Measurements from ENCODE around the gene ASS1.

ASS1 gene

DNA sequence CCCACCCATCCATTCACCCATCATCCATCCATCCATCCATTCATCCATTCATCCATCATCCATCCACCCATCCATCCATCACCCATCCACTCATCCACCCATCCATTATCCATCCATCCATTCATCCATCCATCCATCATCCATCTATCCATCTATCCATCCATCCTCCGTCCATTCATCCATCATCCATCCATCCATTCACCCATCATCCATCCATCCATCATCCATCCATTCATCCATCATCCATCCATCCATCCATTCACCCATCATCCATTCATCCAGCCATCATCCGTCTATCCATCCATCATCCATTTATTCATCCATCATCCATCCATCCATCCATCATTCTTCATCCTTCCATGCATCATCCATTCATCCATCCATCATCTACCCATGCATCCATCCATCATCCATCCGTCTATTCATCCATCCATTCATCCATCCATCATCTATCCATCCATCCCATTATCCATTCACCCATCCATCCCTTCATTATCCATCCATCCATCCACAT is 10.1 kb downstream of the ASS1 start:
- no peak for DNase-seq (ENCODE audit: low read depth)

DNA sequence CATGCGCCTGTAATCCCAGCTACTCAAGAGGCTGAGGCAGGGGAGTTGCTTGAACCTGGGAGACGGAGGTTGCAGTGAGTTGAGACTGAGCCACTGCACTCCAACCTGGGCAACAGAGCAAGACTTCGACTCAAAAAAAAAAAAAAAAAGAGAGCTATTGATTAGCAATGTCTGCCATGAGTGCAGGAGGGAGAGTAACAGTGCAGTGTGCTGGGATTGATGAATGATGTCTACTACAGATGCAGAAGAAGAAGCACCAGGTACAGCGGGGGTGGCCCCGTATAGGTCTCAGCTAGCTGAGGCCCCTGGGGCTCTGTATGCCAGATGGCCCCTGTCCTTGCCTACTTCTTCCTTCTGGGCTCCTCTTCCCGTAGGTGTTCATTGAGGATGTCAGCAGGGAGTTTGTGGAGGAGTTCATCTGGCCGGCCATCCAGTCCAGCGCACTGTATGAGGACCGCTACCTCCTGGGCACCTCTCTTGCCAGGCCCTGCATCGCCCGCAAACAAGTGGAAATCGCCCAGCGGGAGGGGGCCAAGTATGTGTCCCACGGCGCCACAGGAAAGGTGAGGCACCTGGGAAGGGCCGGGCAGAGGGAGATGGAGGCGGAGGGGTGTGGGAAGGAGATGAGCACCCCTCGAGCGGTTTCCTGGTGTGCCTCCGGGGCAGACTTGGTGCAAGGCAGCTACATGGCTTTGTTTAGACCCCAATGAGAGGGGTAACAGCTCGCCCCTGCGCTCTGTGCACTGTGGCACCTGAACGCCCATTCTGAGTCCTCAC is 13.5 kb downstream of the ASS1 start:
- DNase-seq (ENCODE audit: low read depth) = no peak

DNA sequence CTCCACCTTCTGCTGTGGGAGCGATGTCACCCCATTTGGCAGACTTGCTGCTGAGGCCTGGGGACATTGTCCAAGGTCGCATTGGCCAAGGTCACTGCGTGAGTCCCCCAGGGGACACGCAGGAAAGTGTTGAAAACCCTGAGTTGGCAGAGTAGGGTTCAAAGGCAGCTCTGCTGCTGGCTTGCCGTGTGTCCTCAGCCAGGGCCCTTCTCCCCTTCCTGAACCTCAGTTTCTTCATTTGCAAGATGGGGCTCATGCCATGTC is 14.0 kb downstream of the ASS1 start:
- no peak for DNase-seq (ENCODE audit: low read depth)

DNA sequence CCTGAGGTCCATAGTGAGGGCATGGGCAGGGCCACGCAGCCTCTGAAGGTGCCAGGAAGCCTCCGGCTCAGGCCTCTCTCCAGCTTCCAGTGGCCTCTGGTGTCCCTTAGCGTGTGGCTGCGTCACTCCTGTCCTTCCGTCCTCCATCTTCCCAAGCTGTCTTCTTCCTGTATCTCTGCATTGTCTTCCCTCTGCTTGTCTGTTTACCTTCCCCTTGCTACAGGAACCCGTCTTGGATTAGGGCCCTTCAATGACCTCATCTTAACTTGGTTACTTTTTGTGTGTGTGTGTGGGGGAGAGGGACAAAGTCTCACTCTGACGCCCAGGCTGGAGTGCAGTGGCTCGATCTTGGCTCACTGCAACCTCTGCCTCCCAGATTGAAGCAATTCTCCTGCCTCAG is 14.4 kb downstream of the ASS1 start:
- no peak for DNase-seq (ENCODE audit: low read depth)

DNA sequence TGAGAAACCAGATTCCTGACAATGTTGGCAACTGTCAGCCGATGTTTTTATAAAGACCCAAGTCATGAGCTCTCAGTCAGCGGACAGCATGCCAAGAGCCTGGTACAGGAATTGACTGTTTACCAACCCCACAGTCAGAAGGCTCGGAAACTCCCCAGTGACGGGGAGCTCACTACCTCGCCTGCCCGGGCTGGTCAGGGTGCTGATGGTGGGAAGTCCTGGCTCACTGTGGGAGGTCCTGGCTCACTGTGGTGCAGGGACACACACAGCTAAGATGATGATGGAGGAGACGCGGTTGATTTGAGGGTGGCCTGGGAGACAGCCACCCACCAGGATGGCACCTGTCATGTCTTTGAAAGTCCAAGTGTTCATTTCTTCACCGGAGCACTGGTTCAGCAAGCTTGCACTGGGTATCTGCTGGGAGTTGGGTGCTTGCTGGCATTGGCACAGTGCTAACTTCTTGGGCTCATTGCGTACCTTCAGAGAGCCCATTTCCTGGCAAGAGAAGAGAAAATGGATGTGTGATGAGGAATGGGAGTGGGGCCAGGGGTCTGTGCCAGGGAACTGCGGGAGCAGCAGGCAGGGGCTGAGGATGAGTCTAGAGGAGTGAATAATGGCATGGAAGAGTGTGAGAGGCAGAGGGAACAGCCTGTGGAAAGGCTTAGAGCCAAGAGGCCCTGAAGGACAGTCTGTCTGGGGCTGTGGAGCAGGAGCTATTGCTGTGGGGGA is 15.3 kb downstream of the ASS1 start:
- DNase-seq (ENCODE audit: low read depth) = no peak

DNA sequence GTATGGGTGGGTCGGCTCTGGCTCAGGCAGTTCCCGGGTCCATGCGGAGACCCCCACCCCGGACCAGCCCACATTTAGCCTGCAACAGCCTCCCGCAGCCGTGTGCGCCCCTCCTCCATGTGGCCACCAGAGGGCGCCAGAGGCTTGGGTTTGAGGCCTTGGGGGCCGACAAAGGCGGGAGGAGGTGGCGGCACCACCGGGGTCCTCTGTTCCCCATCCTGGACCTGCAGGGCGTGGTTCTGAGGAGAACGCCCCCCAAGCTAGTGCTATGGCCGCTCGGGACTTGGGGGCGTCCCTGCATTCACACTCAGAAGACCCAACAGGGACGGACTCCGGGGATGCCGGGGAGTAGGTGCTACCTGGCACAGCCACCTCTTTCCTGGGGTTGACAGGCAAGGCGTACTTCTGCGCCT is 16.5 kb downstream of the ASS1 start:
- peak; percentile 62 for DNase-seq (ENCODE audit: low read depth)

DNA sequence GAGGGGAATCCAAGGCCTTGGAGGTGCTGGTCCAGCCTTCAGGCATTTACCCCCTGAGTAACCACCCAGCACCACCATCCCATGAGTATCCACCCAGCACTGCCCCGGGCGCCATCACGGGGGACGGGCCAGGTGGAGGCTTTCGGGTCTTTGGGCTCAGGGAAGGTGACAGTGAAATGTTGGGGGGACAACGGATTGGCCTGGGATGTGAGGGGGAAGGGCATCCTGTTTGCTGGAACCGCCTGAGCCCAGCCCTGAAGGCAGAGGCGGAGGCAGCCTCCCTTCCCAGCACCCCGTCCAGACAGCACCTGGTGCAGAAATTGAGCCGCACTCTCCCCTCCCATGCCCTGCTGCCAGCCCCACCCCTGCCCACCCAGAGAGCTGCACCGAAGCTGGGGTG is 17.0 kb downstream of the ASS1 start:
- DNase-seq (ENCODE audit: low read depth) = no peak

DNA sequence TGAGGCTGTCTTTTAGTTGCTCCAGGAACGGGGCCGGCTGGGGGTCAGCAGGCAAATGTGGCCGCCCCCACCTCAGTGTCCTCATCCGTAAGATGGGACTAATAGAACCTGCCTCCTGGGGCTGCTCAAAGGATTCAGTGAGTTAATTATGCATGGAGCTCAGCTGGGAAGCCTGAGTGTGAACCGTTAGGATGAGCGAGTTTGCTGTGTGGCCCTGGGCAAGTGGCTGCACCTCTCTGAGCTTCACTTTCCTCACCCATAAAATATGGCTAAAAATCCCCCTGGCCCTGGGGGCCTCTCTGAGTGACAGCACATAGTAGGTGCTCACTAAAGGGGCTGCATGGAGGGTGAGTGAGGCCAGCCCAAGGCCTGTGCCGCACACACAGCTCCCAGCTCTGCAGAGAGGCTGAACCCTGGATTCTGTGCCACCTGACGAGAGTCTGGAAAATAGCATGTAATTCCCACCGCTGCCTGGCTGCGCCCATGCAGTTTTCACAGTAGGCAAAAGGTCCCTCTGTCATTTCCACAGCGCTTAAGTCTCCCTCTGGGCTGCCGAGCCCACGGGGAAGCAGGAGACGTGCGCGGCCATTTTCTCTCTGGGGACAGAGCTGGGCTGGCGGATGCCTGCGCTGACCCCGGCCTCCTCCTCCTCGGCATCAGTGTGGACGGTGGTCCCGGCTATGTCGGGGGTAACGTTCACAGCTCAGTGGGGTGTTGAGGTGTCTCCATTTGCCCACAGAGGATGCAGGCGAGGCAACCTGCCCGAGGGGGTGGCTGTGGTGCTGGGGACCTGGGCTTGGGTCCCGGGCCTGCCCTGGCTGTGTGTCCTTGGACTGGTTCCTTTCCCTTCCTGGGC is 18.2 kb downstream of the ASS1 start:
- DNase-seq (ENCODE audit: low read depth) = no peak

DNA sequence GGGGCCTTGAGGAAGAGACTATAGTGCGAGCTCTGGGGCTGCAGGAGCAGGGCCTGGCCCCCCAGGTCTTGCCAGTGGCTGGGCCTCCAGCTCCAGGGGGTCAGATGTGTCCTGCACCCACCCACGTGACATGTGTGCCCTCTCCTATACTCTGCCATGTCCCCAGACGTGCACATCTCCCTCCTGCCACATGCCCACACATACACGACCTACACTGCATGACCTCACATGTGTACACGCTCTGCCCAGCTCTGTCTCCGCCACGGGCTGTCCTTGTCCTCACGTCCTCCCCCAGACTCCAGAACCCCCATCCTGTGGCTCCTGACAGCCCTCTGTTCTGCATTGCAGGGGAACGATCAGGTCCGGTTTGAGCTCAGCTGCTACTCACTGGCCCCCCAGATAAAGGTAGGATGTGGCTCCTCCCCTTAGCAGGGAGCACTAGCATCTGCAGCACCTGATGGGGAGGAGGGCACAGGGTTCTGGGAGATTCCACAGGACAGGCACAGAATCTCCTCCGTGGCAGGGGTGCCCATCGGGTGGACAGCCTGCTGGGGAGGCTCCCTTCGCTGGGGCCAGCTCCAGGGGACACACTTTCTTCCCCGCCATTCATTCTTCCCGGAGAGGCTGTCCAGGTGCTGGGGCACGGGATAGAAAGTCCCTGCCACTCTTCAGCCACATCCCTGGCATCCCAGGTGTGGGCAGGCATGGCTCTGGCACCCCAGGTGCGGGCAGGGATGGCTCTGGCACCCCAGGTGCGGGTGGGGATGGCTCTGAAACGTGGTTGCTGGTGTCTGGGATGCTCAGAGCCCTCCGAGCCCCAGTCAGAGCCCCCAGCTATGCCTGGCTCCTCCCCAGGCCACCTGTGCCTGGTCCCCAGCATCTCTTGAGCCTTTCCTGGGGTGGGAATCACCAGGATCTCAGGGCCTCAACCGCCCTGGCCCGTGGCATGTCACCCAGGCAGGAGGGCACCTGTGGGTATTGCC is 19.3 kb downstream of the ASS1 start:
- DNase-seq (ENCODE audit: low read depth) = no peak

DNA sequence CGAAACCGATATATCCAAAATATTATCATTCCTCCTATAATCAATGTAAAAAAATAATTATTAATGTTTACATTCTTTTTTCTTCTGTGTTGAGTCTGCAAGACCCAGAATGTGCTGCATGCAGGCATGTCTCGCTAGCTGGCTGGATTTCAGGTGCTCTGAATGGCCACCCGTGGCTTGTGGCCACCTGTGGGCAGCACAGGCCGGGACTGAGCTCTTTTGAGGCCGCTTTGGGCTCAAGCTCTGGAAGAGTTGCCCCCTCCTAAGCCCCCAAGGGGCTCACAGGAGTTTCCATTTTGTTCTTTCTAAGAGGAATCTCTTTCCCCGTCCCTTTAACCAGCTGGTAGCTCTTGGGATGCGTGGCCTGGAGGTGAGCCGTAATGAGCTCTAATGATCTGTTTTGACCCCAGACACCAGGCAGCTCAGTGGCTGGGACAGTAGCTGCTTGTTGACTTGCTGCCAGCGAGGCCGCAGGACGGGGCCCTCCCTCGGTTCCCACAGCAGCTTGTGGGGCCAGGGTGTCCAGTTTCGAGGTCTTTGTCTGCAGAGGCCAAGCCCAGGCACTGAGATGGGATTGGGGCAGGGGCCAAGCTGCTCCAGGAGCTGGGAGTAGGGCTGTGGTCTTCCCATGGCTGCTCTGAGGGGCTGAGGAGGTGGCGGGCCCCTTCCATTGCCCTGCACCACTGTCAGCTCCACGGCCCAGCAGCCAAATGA is 20.8 kb downstream of the ASS1 start:
- no peak for DNase-seq (ENCODE audit: low read depth)

DNA sequence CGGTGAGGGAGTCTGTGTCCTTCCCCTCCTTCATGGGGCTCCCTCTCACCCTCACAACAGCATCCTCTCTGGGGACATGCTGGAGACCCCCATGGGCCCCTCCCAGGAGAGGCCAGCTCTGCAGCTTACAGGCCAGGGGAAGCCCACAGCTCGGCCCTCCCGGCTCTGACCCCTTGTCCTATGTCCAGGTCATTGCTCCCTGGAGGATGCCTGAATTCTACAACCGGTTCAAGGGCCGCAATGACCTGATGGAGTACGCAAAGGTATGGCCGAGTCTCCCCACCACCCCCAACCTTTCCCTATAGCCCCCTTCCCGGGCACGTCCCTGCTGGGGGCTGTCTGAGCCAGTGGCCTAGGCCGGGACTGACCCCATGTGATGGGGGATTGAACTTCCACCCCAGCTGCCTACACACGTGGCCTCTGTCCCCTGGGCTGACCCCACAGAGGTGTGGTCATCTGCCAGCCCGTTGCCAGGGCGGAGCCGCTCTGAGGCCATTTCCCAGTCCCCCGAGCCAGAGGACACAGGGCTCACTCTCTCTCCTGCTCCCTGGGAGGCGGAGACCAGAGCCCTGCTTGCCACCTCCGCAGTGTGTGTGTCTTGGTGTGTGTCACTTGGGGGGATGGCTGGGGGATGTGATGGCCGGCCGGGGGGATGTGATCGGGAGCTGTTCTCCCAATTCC is 21.9 kb downstream of the ASS1 start:
- DNase-seq (ENCODE audit: low read depth) = no peak

DNA sequence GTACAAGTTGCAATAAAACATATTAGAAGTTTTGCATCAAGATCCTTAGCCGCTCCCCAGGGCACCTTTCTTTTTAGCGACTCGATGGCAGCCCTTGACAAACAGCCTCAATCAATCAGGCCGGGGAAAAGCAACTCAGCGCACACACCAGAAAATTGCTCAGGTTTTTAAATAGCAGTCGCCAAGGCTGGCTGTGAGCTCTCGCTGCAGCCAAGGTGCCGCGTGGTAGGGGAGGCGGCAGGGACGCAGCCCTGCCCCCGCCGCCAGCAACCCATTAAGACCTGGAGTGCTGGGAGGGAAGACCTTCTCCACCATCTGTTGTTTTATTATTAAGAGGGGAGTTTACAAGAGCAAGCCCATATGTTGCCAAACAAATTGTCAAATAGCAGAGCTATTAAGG is 22.6 kb downstream of the ASS1 start:
- no peak for DNase-seq (ENCODE audit: low read depth)

DNA sequence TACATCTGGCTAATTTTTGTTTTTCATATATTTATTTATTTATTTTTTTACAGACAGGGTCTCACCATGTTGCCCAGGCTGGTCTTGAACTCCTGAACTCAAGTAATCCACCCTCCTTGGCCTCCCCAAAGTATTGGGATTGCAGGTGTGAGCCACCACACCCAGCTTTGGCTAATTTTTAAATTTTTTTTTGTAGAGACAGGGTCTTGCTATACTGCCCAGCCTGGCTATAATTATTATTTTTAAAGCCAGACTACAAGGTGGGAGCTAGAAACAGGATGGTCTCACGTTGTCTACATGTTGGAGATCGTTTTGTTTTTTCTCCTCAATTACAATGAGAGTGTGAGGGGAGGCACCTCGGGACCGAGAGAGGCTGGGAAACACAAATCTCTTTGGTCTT is 23.8 kb downstream of the ASS1 start:
- DNase-seq (ENCODE audit: low read depth) = no peak

DNA sequence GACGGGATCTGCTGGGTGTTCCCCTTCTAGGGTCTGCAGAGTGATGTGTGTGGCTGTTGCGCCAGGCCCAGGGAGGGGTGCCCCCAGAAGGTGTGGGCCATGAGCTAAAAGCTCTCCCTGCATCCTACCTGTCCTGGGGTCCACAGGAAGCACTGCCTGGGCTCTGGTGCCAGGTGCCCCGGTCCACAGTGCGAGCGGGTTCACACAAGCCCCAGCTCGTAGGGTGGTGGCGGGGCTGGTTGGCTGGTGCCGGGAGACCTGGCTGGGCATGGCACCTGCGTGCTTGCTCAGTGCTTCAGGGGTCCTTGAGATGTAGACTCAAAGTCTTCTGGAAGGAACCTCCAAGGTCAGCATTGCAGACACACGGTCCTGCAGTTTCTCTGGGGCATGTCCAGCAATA is 25.5 kb downstream of the ASS1 start:
- no peak for DNase-seq (ENCODE audit: low read depth)

DNA sequence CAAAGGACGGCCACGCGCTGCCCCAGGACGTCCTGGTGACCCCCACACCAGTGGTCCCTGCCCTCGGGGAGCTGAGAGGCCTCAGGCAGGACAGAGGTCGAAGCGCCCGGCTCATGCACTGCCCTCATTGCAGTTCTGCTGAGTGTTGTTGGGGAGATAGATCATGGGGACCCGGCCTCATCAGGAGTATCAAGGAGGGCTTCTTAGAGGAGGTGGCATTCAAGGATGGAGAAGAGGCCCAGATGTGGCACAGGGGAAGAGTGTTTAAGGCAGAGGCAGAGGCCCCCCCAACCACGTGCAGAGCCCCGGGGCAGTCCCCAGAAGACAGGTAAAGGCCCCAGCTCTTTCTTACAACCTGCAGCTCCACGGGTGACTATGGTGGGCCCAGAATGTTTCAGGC is 26.2 kb downstream of the ASS1 start:
- no peak for DNase-seq (ENCODE audit: low read depth)

DNA sequence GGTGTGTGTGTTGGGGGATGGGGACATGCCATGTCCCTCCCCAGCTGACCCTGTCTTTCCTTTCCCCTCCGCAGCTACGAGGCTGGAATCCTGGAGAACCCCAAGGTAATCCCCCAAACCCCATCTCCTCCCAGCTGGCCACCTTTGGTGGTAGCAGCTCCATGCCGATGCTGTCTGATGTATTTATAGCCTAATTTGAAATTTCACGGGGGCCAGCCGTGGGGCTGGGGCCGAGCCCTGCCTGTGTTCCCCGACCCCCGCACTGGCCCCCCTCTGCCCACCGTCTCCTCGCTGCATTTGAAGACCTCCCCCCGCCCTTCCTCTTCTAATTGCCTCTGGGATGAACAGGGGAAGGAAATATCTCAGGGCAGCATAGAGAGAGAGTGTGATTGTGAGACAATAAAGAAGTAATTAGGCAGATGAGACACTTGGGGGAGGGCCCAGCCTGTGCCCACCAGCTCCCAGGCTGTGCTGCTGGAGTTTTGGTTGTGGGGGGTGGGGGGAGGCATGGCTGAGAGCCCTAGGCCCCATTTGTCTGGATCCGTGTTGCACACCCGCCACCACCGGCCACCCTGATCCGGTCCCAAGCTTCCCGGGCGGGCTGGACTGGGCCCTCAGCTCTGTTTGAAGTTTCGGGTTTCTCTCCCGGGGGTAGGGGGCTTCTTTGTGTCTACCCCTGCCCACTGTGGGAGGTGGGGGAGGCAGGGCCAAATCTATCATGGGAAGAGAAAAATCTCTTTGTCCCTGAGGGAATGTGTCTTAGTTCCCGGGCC is 26.8 kb downstream of the ASS1 start:
- DNase-seq (ENCODE audit: low read depth) = no peak

DNA sequence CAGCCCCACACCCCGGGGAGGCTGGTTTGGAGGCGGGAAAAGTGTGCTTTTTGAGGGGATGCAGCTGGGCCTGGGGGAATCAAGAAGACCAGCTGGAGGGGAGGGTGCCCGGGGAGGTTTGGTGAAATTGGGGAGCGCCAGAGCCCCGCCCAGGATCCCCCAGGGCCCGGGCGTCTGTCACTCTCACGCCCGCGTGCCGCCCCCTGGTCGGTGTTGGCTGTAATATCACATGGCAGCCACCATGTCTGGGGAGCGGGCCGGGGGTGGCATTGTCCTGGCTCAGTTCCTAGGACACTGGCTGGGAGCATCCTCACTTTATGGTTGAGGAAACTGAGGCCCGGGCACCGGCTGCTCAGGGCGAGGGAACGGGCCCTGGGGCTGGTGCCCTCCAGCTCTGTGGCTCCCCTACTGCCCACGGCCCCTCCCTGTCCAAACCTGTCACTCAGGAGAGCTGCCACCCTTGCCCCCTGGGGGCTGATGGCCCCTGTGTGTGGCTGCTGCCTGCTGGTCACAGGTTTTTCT is 27.5 kb downstream of the ASS1 start:
- DNase-seq (ENCODE audit: low read depth) = no peak

DNA sequence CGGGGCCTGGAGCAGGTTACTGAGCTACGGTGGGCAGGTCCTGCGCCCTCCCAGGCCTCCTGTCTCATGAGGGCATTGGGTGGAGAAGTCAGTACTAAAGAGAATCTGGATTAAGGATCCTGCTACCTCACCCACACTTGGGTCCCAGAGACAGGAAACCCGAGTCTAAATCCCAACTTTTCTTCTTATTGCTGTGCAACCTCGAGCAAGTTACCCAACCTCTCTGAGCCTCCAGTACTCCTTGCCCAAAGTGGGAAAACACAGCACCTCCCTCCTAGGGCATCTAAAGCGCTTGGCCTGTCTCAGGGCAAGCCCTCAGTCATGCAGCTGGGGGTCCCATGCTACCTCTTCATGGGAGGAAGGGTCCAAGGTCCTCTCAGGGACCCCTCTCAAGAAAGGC is 28.2 kb downstream of the ASS1 start:
- DNase-seq (ENCODE audit: low read depth) = no peak

DNA sequence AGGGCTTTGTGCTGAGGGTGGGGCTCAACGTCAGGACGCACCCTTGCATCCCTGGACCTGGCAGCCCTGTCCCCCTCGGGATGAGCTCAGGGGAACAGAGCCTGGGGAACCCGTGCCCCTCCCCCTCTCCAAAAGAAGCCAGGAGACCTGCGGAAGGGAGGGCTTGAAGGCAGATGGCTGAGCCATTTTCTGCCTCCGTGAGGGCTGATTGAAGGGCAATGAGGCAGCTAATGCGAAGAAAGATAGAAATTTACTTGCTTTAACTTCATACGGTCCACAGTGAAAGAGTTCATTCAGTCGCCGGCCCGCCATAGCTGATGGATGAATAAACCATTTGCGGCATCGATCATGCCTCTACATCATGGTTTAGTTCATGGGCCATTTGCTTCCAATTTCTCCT is 28.8 kb downstream of the ASS1 start:
- DNase-seq (ENCODE audit: low read depth) = no peak
